PFSK-1 (cell line): ENCODE data around the gene CTNND2.

Experiments used
- FOXP2 ChIP-seq: optimal IDR thresholded peaks from 2 replicates; pipeline ENCODE3; 2011; ENCODE audit warnings: borderline replicate concordance, control low read depth, inconsistent platforms; ENCODE audit not compliant: insufficient read depth; ENCODE audit errors: extremely low read length, extremely low read depth
- POLR2AphosphoS5 ChIP-seq: IDR thresholded peaks from 2 replicates; pipeline ENCODE4 v1.6.1; 2012; ENCODE audit warnings: low read depth, mild to moderate bottlenecking, control low read depth, low read length, moderate library complexity
- SIN3A ChIP-seq: IDR thresholded peaks from 2 replicates; pipeline ENCODE4 v1.6.1; 2012; ENCODE audit warnings: mild to moderate bottlenecking, low read length, moderate library complexity, borderline replicate concordance; ENCODE audit not compliant: insufficient read depth
- TAF1 ChIP-seq: IDR thresholded peaks from 2 replicates; pipeline ENCODE4 v1.6.1; 2012; ENCODE audit warnings: low read length, control low read depth, borderline replicate concordance; ENCODE audit not compliant: insufficient read depth
- TF ChIP-seq, protein P1 (sequence below), 2 experiments: IDR thresholded peaks; 2 replicates each; pipeline versions ENCODE4 v1.6.1 to v1.8.0; 2011 to 2012; ENCODE audit warnings: low read depth in 2 of 2, low read length in 2 of 2, control low read depth in 1 of 2, inconsistent platforms in 1 of 2, mild to moderate bottlenecking in 1 of 2, moderate library complexity in 1 of 2; ENCODE audit not compliant: insufficient read depth in 1 of 2

DNA sequence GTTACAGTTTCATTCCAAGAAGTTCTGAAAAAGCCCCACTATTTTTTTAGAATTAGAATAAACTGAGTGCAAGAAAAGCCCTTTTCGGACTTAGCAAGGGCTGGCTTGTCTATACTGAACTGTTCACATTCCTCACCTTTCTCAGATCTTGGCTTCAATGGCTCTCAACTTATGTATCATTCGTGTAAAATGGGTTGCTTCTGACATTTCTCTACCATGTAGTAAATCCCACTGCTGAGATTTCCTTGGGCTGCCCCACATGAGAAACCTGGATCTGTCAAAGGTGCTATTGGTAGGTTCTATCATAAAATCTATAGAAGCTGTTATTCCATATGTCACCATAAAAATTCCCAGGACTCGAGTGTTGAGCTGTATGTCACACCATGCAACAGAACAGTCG, 454.3 kb downstream of the CTNND2 start:
- no peak for TF ChIP-seq TAF1
- no peak for TF ChIP-seq SIN3A
- TF ChIP-seq POLR2AphosphoS5, result no peak
- TF ChIP-seq, protein P1, sequence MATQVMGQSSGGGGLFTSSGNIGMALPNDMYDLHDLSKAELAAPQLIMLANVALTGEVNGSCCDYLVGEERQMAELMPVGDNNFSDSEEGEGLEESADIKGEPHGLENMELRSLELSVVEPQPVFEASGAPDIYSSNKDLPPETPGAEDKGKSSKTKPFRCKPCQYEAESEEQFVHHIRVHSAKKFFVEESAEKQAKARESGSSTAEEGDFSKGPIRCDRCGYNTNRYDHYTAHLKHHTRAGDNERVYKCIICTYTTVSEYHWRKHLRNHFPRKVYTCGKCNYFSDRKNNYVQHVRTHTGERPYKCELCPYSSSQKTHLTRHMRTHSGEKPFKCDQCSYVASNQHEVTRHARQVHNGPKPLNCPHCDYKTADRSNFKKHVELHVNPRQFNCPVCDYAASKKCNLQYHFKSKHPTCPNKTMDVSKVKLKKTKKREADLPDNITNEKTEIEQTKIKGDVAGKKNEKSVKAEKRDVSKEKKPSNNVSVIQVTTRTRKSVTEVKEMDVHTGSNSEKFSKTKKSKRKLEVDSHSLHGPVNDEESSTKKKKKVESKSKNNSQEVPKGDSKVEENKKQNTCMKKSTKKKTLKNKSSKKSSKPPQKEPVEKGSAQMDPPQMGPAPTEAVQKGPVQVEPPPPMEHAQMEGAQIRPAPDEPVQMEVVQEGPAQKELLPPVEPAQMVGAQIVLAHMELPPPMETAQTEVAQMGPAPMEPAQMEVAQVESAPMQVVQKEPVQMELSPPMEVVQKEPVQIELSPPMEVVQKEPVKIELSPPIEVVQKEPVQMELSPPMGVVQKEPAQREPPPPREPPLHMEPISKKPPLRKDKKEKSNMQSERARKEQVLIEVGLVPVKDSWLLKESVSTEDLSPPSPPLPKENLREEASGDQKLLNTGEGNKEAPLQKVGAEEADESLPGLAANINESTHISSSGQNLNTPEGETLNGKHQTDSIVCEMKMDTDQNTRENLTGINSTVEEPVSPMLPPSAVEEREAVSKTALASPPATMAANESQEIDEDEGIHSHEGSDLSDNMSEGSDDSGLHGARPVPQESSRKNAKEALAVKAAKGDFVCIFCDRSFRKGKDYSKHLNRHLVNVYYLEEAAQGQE (IDR thresholded peaks at IDR 0.05; ENCODE audit: insufficient read depth in 1 of 2, low read depth in 2 of 2, low read length in 2 of 2), result no peak
- TF ChIP-seq FOXP2, result no peak
